ENCODE data around the gene RIPOR1. TPM values are rescaled to one million over a fixed set of nuclear protein-coding genes. Genes with fewer than 3 reads are reported as not detected.

RIPOR1 gene
- total and polyA plus RNA-seq, 2 experiments from 2014 or later: 7.6 to 22.4 TPM

- DNase-seq (ENCODE audit: low spot score) (peak; percentile 35), ATAC-seq (peak; percentile 83)
- no peaks in the 10 kb centered on the region for H3K79me2 ChIP-seq (replicated peaks; ENCODE audit: insufficient read depth)
- H3K27me3 ChIP-seq (ENCODE audit: insufficient read depth): 0 out of 2 replicates have a peak, but pooled peaks cover 3% of the 10 kb centered on the region
- H3K4me2 ChIP-seq: no peak overlapping the region
- no peaks in the 10 kb centered on the region for H3K9me2 ChIP-seq (ENCODE audit: insufficient read depth)
- no peak for TF ChIP-seq EZH2phosphoT487 (IDR thresholded peaks at IDR 0.05; ENCODE audit: unreplicated experiment)
- no peak for TF ChIP-seq JUNB (IDR thresholded peaks at IDR 0.05; ENCODE audit: unreplicated experiment)
- Mint-ChIP-seq H3K27me3 (ENCODE audit: insufficient read depth, low read depth, poor library complexity) (peaks cover 18% of the 10 kb centered on the region), H3K9me3 (no peaks in the 10 kb centered on the region), H3K4me3 (no peak overlapping the region), H3K27ac (no peak overlapping the region), H3K4me1 (peaks cover 5% of the 10 kb centered on the region; the same call in 2 of the 3 replicates), H3K36me3 (ENCODE audit: low read depth) (no peaks in the 10 kb centered on the region)
- 0 out of 2 replicates have a peak overlapping the region, but pooled peaks have one; percentile 6 for H2AFZ ChIP-seq
- H3K27ac ChIP-seq (ENCODE audit: low read depth): no peak overlapping the region
- H3K4me1 ChIP-seq (ENCODE audit: insufficient read depth): no peaks in the 10 kb centered on the region
- H3K4me3 ChIP-seq: no peak overlapping the region
- H4K20me1 ChIP-seq (replicated peaks; ENCODE audit: insufficient read depth): no peaks in the 10 kb centered on the region
- H3K36me3 ChIP-seq (ENCODE audit: insufficient read depth): no peaks in the 10 kb centered on the region
- no peaks in the 10 kb centered on the region for H3F3A ChIP-seq (replicated peaks; ENCODE audit: low read depth)
These were observed 22.2 kb upstream of the RIPOR1 start for GRCh38 chr16:67506468-67506867.

- Mint-ChIP-seq H3K9me3 (no peaks in the 10 kb centered on the region), H3K27ac (no peak overlapping the region), H3K4me3 (no peak overlapping the region), H3K4me1 (peaks cover 5% of the 10 kb centered on the region; the same call in 2 of the 3 replicates), H3K27me3 (ENCODE audit: insufficient read depth, low read depth, poor library complexity) (peaks cover 19% of the 10 kb centered on the region), H3K36me3 (ENCODE audit: low read depth) (no peaks in the 10 kb centered on the region)
- H3K4me3 ChIP-seq: no peak overlapping the region
- H3K79me2 ChIP-seq (replicated peaks; ENCODE audit: insufficient read depth): no peaks in the 10 kb centered on the region
- no peak for DNase-seq (ENCODE audit: low spot score)
- no peak for ATAC-seq
- no peak overlapping the region for H3K27ac ChIP-seq (ENCODE audit: low read depth)
- no peaks in the 10 kb centered on the region for H3K27me3 ChIP-seq (ENCODE audit: insufficient read depth)
- no peak overlapping the region for H3K4me2 ChIP-seq
- H3F3A ChIP-seq (replicated peaks; ENCODE audit: low read depth): no peaks in the 10 kb centered on the region
- no peak overlapping the region for H2AFZ ChIP-seq
- no peaks in the 10 kb centered on the region for H3K9me2 ChIP-seq (ENCODE audit: insufficient read depth)
- no peaks in the 10 kb centered on the region for H4K20me1 ChIP-seq (replicated peaks; ENCODE audit: insufficient read depth)
- H3K36me3 ChIP-seq (ENCODE audit: insufficient read depth): no peaks in the 10 kb centered on the region
- no peaks in the 10 kb centered on the region for H3K4me1 ChIP-seq (ENCODE audit: insufficient read depth)
- TF ChIP-seq POLR2AphosphoS5 (IDR thresholded peaks at IDR 0.05; ENCODE audit: low read depth): no peak
- no peak for TF ChIP-seq ZNF114 (CRISPR knock-in tag; IDR thresholded peaks at IDR 0.05)
- TF ChIP-seq ZNF331 (CRISPR knock-in tag; IDR thresholded peaks at IDR 0.05; ENCODE audit: low read depth): no peak
- TF ChIP-seq JUNB (IDR thresholded peaks at IDR 0.05; ENCODE audit: unreplicated experiment): no peak
- no peak for TF ChIP-seq CREB1 (CRISPR knock-in tag; IDR thresholded peaks at IDR 0.05; ENCODE audit: low read depth)
- TF ChIP-seq EZH2phosphoT487 (IDR thresholded peaks at IDR 0.05; ENCODE audit: unreplicated experiment): no peak
- TF ChIP-seq, protein P1, sequence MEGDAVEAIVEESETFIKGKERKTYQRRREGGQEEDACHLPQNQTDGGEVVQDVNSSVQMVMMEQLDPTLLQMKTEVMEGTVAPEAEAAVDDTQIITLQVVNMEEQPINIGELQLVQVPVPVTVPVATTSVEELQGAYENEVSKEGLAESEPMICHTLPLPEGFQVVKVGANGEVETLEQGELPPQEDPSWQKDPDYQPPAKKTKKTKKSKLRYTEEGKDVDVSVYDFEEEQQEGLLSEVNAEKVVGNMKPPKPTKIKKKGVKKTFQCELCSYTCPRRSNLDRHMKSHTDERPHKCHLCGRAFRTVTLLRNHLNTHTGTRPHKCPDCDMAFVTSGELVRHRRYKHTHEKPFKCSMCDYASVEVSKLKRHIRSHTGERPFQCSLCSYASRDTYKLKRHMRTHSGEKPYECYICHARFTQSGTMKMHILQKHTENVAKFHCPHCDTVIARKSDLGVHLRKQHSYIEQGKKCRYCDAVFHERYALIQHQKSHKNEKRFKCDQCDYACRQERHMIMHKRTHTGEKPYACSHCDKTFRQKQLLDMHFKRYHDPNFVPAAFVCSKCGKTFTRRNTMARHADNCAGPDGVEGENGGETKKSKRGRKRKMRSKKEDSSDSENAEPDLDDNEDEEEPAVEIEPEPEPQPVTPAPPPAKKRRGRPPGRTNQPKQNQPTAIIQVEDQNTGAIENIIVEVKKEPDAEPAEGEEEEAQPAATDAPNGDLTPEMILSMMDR (conservative IDR thresholded peaks at IDR 0.05; ENCODE audit: low read depth in 2 of 2): no peak
- no peak for TF ChIP-seq ETS1 (IDR thresholded peaks at IDR 0.05)
- no peak for TF ChIP-seq REST (IDR thresholded peaks at IDR 0.05; ENCODE audit: unreplicated experiment)
- no peak for TF ChIP-seq STAT1 (IDR thresholded peaks at IDR 0.05; ENCODE audit: unreplicated experiment)
- no peak for TF ChIP-seq EZH2 (IDR thresholded peaks at IDR 0.05; ENCODE audit: low read depth, unreplicated experiment)
- no peak for TF ChIP-seq NANOG (IDR thresholded peaks at IDR 0.05; ENCODE audit: borderline replicate concordance)
These were observed 19.6 kb upstream of the RIPOR1 start for GRCh38 chr16:67509016-67509415.

Data from GM23338 (cell line).